ENCODE data around the gene THAP9. TPM values are rescaled to one million over a fixed set of nuclear protein-coding genes. Genes with fewer than 3 reads are reported as not detected.

The THAP9 gene
- polyA plus RNA-seq, 1 donor from 2014 or later: 11.7 TPM

DNA sequence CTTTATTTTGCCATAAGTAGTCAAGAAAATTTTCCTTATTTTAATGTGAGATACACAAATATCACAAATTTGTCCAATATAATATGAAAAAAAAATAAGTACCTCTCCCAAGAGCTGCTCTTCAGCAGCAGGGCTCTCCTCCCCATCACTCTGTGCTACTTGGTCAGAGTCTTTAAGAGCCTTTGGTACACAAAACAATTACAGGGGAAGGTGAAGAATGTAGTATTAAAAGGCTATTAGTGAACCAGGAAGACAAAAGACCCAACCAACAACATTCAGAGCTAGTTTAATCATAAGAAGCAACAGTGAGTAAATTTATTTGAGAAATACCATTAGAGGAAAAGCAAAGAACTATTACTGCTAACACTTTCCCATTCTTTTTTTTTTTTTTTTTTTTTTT, 39.0 kb upstream of the THAP9 start:
- Histone ChIP-seq H3F3A (ENCODE audit: insufficient read depth, low read length, poor library complexity, severe bottlenecking) (no peaks in the 10 kb centered on the region), H3K27me3 (ENCODE audit: insufficient read depth, low read depth, low read length) (no peaks in the 10 kb centered on the region), H3K4me3 (ENCODE audit: low read length) (no peak overlapping the region), H3K9me3 (ENCODE audit: low read length) (no peaks in the 10 kb centered on the region), H4K20me1 (ENCODE audit: insufficient read depth) (no peaks in the 10 kb centered on the region), H3K9me2 (ENCODE audit: insufficient read depth, low read length) (no peaks in the 10 kb centered on the region), H3K27ac (ENCODE audit: low read length) (no peak overlapping the region), H2AFZ (ENCODE audit: low read depth, low read length) (no peak overlapping the region), H3K79me2 (replicated peaks; ENCODE audit: insufficient read depth, low read length) (no peaks in the 10 kb centered on the region), H3K4me2 (ENCODE audit: low read length) (no peak overlapping the region), H3K36me3 (ENCODE audit: insufficient read depth, low read length) (peaks cover 10% of the 10 kb centered on the region), H3K9ac (ENCODE audit: low read length) (no peak overlapping the region)
- TF ChIP-seq POLR2AphosphoS5 (IDR thresholded peaks at IDR 0.05) (no peak), RAD21 (conservative IDR thresholded peaks at IDR 0.05) (no peak), SMC3 (conservative IDR thresholded peaks at IDR 0.05; ENCODE audit: poor library complexity) (no peak), TAF1 (IDR thresholded peaks at IDR 0.05; ENCODE audit: low read depth) (no peak), EZH2 (IDR thresholded peaks at IDR 0.05; ENCODE audit: borderline replicate concordance, insufficient read depth, low read length, poor library complexity, severe bottlenecking) (no peak), REST (IDR thresholded peaks at IDR 0.05; ENCODE audit: borderline replicate concordance) (no peak)

- no peaks in the 10 kb centered on the region for H3F3A ChIP-seq (ENCODE audit: insufficient read depth, low read length, poor library complexity, severe bottlenecking)
- no peak overlapping the region for H2AFZ ChIP-seq (ENCODE audit: low read depth, low read length)
- no peaks in the 10 kb centered on the region for H3K27me3 ChIP-seq (ENCODE audit: insufficient read depth, low read depth, low read length)
- H3K4me3 ChIP-seq (ENCODE audit: low read length): no peak overlapping the region
- peaks cover 10% of the 10 kb centered on the region for H3K36me3 ChIP-seq (ENCODE audit: insufficient read depth, low read length)
- no peak overlapping the region for H3K9ac ChIP-seq (ENCODE audit: low read length)
- no peaks in the 10 kb centered on the region for H4K20me1 ChIP-seq (ENCODE audit: insufficient read depth)
- no peaks in the 10 kb centered on the region for H3K9me3 ChIP-seq (ENCODE audit: low read length)
- H3K9me2 ChIP-seq (ENCODE audit: insufficient read depth, low read length): no peaks in the 10 kb centered on the region
- TF ChIP-seq SMC3 (conservative IDR thresholded peaks at IDR 0.05; ENCODE audit: poor library complexity): no peak
- no peak for TF ChIP-seq MXI1 (conservative IDR thresholded peaks at IDR 0.05; ENCODE audit: poor library complexity, severe bottlenecking)
- no peak for TF ChIP-seq EP300 (conservative IDR thresholded peaks at IDR 0.05; ENCODE audit: poor library complexity, severe bottlenecking)
- TF ChIP-seq EZH2 (IDR thresholded peaks at IDR 0.05; ENCODE audit: borderline replicate concordance, insufficient read depth, low read length, poor library complexity, severe bottlenecking): no peak
- no peak for TF ChIP-seq RAD21 (conservative IDR thresholded peaks at IDR 0.05)
- TF ChIP-seq POLR2AphosphoS5 (IDR thresholded peaks at IDR 0.05): no peak
- TF ChIP-seq REST (IDR thresholded peaks at IDR 0.05; ENCODE audit: borderline replicate concordance): no peak
- no peak for TF ChIP-seq TAF1 (IDR thresholded peaks at IDR 0.05; ENCODE audit: low read depth)
- TF ChIP-seq, protein P1, sequence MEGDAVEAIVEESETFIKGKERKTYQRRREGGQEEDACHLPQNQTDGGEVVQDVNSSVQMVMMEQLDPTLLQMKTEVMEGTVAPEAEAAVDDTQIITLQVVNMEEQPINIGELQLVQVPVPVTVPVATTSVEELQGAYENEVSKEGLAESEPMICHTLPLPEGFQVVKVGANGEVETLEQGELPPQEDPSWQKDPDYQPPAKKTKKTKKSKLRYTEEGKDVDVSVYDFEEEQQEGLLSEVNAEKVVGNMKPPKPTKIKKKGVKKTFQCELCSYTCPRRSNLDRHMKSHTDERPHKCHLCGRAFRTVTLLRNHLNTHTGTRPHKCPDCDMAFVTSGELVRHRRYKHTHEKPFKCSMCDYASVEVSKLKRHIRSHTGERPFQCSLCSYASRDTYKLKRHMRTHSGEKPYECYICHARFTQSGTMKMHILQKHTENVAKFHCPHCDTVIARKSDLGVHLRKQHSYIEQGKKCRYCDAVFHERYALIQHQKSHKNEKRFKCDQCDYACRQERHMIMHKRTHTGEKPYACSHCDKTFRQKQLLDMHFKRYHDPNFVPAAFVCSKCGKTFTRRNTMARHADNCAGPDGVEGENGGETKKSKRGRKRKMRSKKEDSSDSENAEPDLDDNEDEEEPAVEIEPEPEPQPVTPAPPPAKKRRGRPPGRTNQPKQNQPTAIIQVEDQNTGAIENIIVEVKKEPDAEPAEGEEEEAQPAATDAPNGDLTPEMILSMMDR (IDR thresholded peaks at IDR 0.05; ENCODE audit: poor library complexity, severe bottlenecking): no peak
- H3K27ac ChIP-seq (ENCODE audit: low read length): no peak overlapping the region
- H3K79me2 ChIP-seq (replicated peaks; ENCODE audit: insufficient read depth, low read length): no peaks in the 10 kb centered on the region
- no peak overlapping the region for H3K4me2 ChIP-seq (ENCODE audit: low read length)
Measured at GRCh38 chr4:82864336-82864979, 36.1 kb upstream of the THAP9 start.
